ENCODE data around the gene ADRM1.

Gene ADRM1

DNA sequence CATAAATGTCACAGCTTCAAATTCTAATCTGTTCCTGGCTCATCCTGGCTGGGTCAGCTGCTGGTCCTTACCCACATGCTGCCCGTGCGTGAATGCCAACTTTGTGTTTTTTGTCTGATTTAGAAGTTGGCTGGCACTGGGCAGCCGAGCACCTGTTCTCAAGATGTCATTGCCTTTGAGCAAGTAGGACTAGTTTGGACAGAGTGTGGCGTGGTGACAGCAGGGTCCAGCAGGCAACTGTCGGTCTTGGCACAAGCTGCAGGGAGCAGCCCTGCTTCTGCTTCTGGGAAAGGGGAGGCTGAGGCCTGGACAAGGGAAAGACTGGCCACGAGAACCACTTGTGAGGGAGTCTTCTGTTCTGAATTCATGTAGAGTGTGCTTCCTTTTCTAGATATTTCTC lies 26.4 kb upstream of the ADRM1 start:
- H3K4me3 ChIP-seq (ENCODE audit: low read length), result no peak overlapping the region
- no peak for DNase-seq (ENCODE audit: low read depth, low spot score)

DNA sequence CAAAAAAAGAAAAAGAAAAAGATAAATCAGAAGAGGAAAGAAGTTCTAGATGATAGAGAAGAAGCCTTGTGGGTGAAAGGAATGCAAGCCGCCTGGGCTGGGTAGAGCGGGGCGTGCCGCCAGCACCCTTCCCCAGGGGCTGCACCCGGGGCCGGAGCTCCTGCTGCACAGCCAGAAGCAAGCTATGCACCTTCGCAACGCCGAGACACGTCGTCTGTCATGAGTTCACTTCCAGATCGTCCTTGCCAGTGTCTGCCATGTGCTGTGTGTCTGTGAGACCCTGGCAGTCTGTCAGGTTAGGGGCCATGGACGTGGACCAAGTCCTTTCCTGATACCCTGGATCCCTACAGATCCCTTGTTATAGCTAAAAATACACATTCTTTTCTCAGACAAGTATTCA lies 25.5 kb upstream of the ADRM1 start:
- H3K4me3 ChIP-seq (ENCODE audit: low read length), result no peak overlapping the region
- DNase-seq (ENCODE audit: low read depth, low spot score), result no peak

DNA sequence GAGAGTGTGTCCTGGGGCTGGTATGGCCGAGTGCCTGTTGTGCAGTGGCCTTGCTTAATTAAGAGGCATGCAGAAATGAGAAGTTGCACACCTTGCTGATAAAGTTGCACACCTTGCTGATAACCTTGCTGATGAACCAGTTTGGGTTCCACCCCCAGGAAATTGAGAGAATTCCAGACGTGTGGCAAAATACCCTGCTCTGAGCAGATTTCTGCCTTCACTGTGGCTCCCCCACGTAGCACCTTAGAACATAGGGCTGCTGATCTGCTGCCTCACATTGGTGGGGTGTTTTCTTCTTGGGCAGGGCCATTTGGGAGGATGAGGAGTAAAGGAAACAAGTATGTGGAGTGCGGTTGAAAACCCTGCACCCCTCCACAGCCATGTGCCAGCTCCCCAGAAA lies 22.5 kb upstream of the ADRM1 start:
- no peak overlapping the region for H3K4me3 ChIP-seq (ENCODE audit: low read length)

DNA sequence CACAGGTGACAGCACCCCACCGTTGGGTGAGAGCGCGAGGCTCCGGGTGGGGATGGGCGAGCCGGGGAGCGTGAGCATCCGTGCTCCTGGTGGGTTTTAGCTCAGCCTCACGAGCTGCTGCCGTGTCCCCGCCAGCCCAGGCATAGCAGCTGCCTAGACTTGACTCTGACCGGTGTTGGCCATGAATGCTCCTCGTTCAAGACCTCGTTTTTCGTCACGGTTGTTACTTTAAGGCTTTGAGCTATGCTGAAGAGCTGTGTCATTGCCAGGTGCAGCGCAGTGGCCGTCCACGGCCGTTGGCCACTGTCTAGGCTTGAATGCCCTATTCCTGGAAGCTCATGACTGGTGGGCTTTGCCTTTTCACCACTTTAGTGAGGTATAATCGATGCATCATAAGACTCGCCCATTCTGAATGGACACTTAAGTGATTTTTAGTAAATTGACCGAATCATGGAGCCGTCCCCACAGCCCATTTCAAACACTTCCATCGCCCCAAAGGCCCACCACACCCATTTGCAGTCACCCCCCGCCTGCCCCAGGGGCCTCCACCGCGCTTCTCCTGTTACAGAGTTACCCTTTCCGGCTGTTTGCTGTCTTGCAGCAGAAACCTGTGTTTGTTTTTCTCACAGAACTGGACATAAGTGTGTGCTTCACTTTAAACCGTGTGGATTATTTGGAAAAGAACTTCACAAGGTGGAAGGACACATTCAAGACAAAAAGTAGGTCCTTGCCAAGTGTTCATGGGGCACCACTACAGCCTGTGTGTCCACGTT lies 21.4 kb upstream of the ADRM1 start:
- no peak overlapping the region for H3K4me3 ChIP-seq (ENCODE audit: low read length)
- no peak for DNase-seq (ENCODE audit: low read depth, low spot score)

More for the DNA sequence above, 22.5 kb upstream of the ADRM1 start:
- no peak for DNase-seq (ENCODE audit: low read depth, low spot score)

DNA sequence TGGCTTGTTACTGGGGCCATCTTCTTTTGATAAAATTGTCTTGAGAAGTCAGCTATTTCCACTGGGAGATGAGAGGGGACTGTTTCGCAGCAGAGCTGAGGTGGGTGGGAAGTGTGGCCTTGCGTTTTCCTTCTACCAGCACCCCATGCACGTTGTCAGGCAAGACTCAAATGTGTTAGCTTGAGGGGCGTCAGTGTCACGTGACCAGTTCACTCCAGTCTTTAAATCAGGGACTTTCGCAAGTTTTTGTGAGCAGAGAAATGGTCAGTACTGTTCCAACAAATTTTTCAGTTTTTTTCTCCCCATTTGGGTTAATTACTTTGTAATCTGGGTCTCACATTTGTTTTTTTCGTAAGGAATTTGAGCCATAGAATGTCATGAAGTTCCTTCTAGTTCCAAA lies 20.7 kb upstream of the ADRM1 start:
- no peak overlapping the region for H3K4me3 ChIP-seq (ENCODE audit: low read length)
- DNase-seq (ENCODE audit: low read depth, low spot score), result no peak

DNA sequence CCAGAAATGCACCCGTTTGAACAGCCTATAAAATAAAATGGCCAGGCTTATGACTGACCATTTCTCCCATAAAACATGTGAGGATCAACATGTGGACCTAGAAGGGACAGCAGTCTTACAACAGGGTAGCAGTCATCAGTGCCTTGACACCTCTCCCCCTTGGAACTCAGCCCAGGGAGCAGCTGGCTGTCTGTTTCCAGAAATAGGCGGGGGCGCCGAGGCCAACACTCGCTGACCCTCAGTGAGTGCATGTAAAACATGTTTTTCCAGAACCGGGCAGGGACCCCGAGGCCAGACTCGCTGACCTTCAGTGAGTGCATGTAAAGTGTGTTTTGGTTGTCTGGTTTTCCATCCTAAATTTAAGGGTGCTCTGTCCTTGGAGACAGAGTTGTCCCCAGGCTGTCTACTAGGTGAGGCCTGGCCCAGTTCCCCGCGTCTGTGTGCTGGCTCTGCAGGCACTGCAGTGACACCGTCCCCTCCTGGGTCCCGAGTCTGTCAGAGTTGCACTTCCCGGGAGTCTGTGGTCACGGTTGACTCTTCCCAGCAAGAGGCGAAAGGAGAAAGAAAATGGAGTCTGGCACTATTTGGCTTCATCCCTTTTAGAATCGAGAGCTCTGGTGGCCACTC lies 19.8 kb upstream of the ADRM1 start:
- H3K4me3 ChIP-seq (ENCODE audit: low read length), result no peak overlapping the region
- no peak for DNase-seq (ENCODE audit: low read depth, low spot score)

DNA sequence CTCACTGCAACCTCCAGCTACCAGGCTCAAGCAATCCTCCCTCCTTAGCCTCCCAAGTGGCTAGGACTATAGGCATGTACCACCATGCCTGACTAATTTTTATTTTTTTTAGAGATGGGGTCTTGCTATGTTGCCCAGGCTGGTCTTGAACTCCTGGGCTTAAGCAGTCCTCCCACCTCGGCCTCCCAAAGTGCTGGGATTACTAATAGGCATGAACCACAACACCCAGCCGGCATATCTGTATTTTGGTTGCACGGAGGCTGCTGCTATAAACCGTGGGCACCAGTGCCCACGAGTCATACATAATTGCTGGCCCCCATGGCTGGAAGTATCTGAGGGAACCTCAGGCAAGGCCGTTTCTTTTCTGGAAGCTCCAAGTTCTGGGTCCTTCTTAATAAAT lies 18.3 kb upstream of the ADRM1 start:
- H3K4me3 ChIP-seq (ENCODE audit: low read length), result no peak overlapping the region
- DNase-seq (ENCODE audit: low read depth, low spot score), result no peak

DNA sequence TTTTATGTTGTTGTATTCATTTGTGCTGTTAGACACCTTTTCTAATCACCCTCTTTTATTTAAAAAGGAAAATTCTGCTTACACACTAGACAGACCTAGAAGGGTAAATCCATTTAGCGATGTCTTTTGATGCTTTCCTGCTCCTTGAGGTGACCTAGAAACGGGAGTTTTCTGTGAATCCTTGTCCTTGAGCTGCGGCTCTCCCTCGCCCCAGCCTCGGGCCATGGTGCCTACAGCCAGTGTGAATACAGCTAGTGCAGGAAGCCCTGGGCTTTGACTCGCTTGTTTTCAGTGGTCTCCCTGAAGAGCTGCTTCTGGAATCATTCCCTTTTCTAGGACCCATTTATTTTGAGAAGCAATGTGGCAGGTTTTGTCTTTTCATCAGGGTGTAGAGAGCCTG lies 17.6 kb upstream of the ADRM1 start:
- no peak overlapping the region for H3K4me3 ChIP-seq (ENCODE audit: low read length)
- no peak for DNase-seq (ENCODE audit: low read depth, low spot score)

DNA sequence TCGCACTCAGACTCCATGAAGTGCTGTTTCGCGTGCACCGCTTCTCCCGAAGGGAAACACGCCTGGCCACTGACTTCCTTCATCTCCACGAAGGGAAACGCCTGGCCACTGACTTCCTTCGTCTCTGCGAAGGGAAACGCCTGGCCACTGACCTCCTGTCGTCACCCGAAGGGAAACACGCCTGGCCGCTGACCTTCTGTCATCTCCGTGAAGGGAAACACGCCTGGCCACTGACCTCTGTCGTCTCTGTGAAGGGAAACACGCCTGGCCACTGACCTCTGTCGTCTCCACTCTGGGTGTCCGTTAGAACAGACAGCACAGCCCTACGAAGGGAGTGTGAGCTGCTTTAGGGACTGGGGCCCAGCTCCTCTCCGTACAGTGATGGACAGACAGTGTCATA lies 17.1 kb upstream of the ADRM1 start:
- no peak for DNase-seq (ENCODE audit: low read depth, low spot score)

DNA sequence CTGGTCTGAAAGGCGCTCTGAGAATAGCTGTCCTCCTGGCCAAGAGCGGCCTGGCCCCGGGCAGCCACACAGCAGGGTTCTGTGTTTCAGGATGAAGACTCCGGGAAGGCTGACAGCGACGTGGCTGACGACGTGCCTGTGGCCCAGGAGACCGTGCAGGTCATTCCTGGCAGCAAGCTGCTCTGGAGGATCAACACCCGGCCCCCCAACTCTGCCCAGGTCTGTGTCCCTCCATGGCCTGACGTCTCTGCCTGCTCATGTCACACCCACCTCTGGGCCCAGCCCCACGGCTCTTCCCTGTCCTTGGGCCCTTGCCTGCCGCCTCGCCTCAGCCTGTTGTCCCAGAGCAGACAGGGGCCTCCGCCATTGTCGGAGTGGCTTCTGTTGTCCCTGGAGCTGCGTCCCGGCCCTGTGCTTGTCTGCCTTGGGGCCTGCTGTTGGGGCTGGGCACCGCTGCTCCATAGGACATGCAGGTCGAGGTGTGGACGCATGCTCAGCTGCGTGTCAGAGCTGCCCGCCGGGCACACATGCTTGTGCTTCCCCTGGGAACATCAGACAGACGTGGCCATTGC lies 16.2 kb upstream of the ADRM1 start:
- no peak for DNase-seq (ENCODE audit: low read depth, low spot score)
- H3K4me3 ChIP-seq (ENCODE audit: low read length), result no peak overlapping the region

More for the DNA sequence above, 17.1 kb upstream of the ADRM1 start:
- H3K4me3 ChIP-seq (ENCODE audit: low read length), result no peak overlapping the region

DNA sequence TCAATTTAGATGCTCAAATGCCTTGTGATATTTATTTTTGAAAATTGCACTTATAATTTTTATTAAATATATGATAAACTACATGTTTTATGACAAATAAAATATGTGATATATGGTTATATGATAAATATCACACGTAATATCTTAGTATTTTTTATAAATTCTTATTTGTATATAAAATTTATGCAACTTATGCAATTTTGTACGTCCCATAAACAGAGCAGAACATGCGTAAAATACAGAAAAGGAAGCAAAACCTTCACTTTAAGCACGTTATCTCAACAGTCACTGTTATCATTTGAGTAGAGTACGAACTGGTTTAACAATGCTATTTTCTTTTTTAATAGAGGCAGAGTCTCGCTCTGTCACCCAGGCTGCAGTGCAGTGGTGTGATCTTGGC lies 15.7 kb upstream of the ADRM1 start:
- DNase-seq (ENCODE audit: low read depth, low spot score), result no peak
- no peak overlapping the region for H3K4me3 ChIP-seq (ENCODE audit: low read length)

DNA sequence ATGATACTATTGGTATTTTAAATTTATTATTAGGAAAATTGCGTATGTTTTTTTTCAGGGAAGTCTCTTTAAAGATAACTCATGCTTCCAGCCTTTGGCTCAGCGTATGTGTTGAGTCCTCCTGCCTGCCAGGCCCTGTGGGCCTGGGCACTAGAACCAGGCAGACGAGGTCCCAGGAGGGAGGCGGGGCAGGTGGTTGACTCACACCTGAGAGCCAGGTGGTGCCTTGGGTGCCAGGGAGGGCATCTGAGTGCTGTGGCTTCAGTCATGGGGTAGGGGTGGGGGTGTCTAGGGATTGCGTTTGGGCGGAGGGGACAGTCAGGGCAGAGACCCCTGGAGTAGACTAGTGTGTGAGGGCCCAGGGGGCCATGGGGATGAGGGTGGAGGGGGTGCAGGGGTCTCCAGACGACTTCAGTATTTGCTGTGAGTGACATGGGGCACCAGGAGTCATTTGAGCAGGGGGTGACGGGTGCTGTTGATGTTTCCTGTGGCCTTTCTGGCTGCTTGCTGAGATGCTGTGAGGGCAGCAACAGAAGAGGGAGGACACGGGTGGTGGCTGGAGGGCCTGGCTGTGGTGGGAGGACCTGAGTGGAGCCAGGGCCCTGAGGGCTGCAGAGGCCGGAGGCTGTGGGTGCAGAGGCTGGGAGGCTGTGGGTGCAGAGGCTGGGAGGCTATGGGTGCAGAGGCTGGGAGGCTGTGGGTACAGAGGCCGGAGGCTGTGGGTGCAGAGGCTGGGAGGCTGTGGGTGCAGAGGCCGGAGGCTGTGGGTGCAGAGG lies 14.8 kb upstream of the ADRM1 start:
- no peak overlapping the region for H3K4me3 ChIP-seq (ENCODE audit: low read length)
- no peak for DNase-seq (ENCODE audit: low read depth, low spot score)

DNA sequence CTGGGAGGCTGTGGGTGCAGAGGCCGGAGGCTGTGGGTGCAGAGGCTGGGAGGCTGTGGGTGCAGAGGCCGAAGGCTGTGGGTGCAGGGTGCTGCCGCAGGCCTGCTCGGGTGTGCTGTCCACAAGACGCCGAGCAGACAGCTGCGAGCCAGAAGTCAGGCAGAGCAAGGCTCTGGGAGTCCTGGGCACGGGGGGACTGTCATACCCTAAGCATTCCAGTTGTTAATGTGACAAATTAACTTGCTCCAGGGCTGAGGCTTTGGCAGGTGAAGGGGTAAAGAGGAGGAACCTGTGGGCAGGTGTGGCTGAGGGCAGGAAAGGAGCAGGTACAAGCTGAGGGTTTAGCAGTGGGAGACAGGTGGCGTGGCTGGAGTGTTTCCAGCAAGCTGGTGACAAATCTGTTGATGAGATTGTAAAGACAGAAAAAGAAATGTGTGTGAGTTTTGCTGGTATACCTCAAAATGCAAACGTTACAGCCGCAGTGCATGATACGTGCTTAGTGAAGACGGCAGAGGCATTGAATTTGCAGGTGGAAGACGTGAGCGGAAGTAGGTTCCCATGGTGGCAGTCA lies 14.2 kb upstream of the ADRM1 start:
- H3K4me3 ChIP-seq (ENCODE audit: low read length), result no peak overlapping the region

DNA sequence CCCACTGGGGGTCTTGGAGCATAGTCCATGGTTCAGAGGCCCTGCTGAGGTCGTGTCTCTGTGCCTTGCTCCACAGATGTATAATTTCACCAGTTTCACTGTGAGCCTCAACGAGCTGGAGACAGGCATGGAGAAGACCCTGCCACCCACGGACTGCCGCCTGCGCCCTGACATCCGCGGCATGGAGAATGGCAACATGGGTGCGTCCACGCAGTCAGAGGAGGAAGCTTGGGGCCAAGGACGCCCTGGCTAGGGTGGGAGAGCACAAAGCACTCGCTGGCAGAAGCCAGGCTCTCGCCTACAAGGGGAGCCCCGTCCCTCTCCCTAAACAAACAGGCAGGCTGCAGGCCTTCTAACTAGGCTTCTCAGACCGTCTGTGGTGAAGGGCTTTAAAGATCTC lies 13.7 kb upstream of the ADRM1 start:
- DNase-seq (ENCODE audit: low read depth, low spot score), result no peak
- no peak overlapping the region for H3K4me3 ChIP-seq (ENCODE audit: low read length)

More for the DNA sequence above, 14.2 kb upstream of the ADRM1 start:
- DNase-seq (ENCODE audit: low read depth, low spot score), result no peak

DNA sequence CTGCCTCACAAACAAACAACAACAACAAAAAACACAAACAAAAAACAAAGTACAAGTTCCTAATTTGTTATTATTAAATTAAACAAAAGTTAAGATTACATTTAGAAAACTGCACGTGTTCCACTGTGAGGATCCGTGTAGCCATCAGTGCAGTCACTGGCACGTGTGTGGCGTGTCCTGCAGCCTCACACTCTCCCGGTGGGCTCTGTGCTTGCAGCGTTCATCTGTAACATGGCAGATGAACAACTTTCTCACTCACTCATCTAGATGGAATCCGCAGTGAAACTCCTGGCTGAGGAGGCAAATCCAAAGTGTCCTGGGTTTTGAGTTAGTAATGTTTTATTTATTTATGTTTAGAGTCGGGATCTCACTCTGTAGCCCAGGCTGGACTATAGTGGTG lies 12.9 kb upstream of the ADRM1 start:
- no peak for DNase-seq (ENCODE audit: low read depth, low spot score)
- H3K4me3 ChIP-seq (ENCODE audit: low read length), result no peak overlapping the region

DNA sequence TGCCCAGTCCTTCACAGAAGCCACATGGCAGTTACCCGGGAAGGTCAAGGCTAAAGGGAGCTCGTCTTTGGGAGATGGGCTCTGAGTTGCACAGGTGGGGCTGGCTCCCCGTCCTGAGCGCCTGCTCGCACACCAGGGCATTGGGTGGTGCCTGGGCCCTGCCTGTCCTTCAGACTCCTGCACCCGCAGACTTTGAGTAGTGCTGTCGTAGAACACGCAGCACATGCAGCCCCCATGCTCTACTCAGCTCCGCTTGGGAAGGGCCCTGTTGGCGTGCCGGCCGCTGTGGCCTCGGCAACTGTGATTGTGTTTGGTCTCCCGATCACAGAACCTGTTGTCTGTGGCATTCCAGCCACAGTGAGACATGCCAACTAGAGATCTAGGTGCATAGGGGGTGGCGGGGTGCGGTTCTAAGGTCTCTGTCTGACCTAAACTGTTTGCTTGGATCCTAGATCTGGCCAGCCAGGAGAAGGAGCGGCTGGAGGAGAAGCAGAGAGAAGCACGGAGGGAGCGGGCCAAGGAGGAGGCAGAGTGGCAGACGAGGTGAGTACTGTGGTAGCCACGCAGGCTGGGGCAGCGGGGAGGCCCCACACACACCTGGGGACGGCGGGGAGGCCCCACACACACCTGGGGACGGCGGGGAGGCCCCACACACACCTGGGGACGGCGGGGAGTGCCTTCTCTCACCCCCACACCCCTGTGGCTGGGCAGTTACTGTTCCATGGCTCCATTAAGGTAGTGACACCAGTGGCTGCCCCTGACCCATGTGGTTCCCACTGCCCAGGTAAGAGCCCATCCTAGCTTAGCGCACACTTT lies 11.3 kb upstream of the ADRM1 start:
- DNase-seq (ENCODE audit: low read depth, low spot score), result no peak
- H3K4me3 ChIP-seq (ENCODE audit: low read length), result no peak overlapping the region

DNA sequence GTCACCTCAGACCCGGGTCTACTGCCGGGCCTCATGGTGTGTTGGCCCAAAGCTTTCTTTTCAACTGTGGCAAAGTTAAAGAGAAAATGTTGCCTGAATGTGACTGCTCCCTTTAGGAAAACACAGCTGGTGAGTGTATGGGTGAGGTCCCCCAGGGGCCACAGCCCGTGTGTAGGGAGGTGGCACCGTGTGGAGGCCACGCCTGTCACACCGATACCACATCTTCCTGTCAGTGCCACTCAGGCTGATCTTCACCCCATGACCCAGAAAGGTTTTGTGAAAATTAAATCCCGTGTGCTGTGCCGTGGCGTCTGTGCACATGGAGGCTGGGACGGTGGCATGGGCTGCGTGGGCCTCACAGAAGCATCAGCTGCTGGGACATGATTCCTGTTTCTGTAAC lies 10.7 kb upstream of the ADRM1 start:
- no peak for DNase-seq (ENCODE audit: low read depth, low spot score)
- no peak overlapping the region for H3K4me3 ChIP-seq (ENCODE audit: low read length)

DNA sequence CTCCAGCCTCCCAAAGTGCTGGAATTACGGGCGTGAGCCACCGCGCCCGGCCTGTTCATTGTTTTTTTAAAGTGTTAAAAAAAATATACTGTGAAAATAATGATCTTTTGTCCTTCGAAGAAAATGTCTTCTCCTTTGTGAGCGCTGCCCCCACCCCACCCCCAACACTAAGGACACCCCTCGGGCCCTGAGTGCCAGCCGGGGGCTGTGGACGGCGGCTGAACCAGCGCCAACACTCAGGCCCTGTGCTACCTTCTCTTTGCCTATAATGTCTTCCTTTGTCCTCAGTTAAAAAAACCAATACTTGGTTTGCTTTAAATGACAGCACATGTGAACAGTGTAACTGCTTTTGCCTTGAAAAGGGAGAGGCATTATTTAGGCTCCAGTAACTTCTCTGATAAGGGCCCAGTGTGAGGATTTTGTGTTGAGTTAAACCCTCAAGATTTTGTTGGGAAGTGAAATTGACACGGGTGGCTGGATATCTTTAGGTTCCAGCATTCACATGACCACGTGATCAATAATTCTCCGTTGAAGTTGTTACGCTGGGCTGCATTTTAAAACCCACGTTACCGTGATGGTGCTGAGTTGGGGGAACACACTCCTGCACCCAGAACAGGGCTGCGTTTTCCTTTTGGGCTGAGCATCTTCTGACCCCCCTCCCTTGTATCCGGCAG lies 9.5 kb upstream of the ADRM1 start:
- H3K4me3 ChIP-seq (ENCODE audit: low read length), result no peak overlapping the region

More for the DNA sequence above, 9.5 kb upstream of the ADRM1 start:
- DNase-seq (ENCODE audit: low read depth, low spot score), result no peak
